HG03060 (cell line): ENCODE data around the gene MYBBP1A.

Experiments
- ATAC-seq: cut with Tn5 transposase; IDR thresholded peaks from one replicate; pipeline ENCODE4 v1.9.1; 2021; ENCODE audit warnings: low read depth, moderate number of reproducible peaks; ENCODE audit not compliant: unreplicated experiment

Gene MYBBP1A

GRCh38 chr17:4574448-4575045, 19.4 kb upstream of the MYBBP1A start:
- ATAC-seq, result no peak

- no peak for ATAC-seq
Measured at GRCh38 chr17:4573669-4574068, 18.5 kb upstream of the MYBBP1A start.

GRCh38 chr17:4573115-4573514, 17.9 kb upstream of the MYBBP1A start:
- ATAC-seq, result no peak

DNA sequence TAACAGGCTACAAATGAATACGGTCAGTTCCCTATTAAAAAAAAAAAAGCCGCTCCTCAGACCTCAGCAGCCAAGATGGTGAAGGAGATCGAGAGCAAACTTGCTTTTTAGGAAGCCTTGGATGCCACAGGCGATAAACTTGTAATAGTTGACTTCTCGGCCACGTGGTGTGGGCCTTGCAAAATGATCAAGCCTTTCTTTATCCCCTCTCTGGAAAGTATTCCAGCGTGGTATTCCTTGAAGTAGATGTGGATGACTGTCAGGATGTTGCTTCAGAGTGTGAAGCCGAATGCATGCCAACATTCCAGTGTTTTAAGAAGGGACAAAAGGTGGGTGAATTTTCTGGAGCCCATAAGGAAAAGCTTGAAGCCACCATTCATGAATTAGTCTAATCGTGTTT, 16.9 kb upstream of the MYBBP1A start:
- no peak for ATAC-seq

- no peak for ATAC-seq
Measured at GRCh38 chr17:4569591-4569990, 14.4 kb upstream of the MYBBP1A start.

DNA sequence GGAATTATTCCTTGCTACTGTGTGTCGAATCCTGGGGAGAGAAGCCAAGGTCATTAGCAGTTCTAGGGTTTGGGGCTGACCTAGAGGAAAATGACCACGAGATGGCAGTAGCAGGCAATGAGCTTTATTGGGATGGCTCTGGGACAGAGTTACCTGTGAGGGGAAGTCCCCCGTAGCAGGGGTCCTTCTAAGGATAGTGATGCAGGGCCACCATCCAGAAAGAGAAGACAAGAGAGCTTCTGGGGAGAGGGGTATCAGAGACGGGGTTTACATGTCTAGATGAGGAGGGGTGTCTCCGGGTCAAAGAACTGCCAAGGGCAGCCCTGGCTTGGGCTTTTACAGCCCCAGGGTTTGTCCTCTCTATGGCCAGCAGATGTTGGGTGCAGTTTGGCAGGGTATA, 11.6 kb upstream of the MYBBP1A start:
- no peak for ATAC-seq

DNA sequence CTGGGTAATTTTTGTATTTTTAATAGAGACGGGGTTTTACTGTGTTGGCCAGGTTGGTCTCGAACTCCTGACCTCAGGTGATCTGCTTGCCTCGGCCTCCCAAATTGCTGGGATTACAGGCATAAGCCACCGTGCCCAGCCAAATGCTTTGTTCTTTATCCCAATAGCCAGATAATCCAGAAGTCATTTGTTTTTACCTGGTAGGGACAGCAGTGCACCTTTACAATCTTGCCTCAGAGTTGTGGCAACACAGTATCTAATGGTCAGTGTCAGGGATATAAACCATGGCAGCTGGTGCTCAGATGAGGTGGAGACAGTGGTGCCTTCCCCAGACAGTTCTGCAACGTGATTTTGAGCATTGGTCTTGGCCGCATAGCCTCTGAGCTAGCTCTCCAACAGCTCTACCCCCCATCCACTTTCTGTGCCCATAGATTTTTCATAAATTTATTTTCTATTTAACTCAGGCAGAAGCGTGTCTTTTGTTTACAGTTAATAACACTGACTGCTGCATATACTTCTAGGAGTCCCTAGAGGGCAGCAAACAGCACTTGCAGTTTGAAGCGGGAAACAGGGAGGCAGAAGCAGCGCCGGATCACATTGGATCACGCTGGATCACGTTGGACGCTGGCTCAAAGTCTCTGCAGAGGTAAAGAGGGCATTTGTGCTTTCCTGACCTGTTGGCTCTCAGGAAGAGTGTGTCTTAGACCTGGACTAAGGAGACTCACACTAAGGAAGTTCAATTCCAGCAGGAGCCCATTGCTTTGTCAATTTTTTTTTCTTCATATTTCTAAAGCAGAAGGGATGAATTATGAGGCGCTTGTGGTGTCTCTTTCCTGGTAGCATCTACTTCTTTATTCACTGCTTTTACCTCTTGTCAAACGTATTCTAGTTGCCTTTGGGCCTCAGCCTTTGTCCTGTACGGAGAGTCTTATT, 10.3 kb upstream of the MYBBP1A start:
- ATAC-seq, result no peak

- no peak for ATAC-seq
Measured at GRCh38 chr17:4562015-4562969, 7.1 kb upstream of the MYBBP1A start.

GRCh38 chr17:4560837-4561256, 5.7 kb upstream of the MYBBP1A start:
- ATAC-seq, result no peak

DNA sequence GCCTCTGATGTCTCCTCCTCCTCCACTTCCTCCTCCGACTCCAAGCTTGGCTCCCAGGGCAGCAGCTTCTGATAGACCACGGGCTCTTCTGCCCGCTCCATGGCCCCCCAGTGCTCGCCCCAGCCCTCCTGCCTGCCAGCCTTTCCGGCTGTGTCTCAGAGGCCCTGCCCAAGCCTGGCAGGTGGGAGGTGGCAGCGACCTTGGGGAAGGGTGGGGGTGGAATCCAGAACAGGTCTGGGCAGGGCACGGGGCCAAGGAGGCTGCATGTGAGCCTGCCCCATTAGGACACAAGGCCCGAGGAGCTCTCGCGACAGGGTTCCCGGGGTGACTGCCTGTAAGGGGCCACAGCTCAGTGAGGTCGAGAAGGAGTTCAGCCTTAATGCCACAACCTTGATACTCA, 5.2 kb upstream of the MYBBP1A start, which contains the start of gene GGT6:
TSS of gene GGT6 (minus strand) at position 157 of the 400 bp plus-strand sequence. CDS start at position 101, 56 bp downstream.
- no peak for ATAC-seq

- ATAC-seq, result no peak
Measured at GRCh38 chr17:4559966-4560365, 4.8 kb upstream of the MYBBP1A start.

DNA sequence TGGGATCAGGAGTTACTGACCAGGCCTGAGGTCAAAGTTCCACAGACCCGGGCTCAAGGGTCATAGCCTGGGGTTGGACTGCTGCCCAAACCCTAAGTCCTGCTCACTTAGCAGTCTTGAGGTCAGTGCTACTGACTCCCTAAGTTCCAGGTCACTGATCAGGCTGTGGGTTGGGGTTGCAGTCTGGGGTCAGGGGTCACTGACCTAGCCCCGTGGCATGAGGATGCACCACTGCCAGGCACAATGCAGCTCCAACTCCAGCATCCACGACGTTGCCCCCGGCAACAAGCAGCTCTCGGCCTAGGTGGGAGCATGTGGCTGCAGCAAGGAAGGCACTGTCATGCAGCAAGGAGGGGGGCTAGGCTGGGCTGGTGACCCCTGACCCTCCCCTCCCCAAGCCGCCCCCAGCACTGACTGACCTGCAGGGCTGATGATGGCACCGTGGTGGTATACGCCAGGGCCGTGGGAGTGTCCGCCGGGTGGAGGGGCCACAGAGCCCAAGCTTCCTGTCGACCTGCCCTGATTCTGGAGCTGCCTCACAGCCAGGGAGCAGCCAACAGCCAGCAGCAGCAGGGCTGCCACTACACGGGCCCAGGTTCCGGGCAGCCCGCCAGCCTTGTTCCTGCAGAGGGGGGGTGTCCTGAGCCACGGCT, 4.1 kb upstream of the MYBBP1A start:
- ATAC-seq, result no peak

- ATAC-seq, result no peak
Measured at GRCh38 chr17:4558347-4558971, 3.3 kb upstream of the MYBBP1A start.

GRCh38 chr17:4557626-4558346, 2.6 kb upstream of the MYBBP1A start:
- ATAC-seq, result no peak

GRCh38 chr17:4556996-4557395, 1.8 kb upstream of the MYBBP1A start:
- no peak for ATAC-seq

DNA sequence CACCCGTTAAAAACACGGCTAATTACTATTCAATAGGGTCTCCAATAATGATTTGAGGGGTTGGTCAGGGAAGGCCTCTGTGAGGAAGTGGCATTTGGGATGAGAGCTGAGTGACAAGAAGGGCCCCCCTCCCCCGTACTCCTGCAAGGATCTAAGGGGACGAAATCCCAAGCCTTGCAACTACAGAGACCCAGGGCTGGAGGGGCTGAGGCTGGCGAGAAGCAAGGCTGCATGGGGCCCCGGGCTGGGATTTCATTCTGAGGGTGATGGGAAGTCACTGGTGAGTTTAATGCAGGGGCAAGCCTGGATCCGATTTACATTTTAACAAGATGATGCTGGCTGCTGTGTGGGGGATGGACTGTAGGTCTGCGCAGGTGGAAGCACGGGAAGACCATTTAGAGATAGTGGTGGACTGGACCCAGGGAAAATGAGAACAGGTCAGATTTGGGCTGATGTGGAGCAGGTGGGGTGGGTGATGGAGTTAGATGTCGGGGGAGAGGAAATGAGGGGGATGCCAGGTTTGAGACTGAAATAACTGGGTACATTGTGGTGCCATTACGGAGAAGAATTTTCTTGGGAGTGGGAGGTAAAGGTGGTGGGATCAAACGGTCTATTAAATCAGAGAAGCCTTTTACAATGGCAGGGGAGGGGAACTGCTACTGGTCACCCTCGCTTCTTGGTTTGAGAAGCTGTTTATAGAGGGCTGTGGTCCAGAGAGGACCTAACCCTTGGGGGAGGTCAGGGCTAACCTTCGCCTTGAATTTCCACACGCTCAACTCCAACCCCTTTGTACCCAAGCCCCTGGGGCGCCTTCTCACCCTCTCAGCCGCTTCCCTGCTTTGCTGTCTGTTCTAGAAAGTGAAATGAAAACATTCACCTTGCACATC, 932 bp upstream of the MYBBP1A start:
- no peak for ATAC-seq

DNA sequence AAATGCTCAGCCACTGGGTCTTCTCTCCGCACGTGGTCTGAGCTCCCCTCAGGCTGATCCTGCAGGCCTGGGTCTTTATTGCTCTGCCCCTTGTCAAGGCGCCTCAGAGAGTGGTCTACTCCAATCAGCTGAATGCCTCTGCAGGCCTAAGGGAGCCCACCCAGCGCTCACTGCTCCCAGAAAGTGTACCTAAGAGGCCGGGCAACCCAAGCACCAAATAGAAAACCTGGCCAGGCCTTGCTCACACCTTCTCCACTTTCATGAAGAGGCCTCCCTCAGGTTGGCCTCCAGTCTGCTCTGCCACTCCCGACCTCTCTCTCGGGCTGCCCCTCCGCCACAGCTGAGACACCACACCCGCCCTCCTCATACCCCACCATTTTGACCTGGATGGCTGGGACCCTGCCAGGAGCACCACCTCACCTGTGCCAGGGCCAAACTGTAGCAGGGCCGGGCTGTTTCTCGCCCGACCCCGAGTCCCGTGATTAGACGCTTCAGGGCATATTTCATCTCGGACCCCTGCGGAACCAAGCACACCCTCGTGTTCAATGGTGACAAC, 665 bp downstream of the MYBBP1A start:
- ATAC-seq, result no peak

- no peak for ATAC-seq
Measured at GRCh38 chr17:4553669-4554068, 1.5 kb downstream of the MYBBP1A start.
